Lower lobe of right lung (tissue), 2 donors: ENCODE data around the gene WDR1. TPM values are rescaled to one million over a fixed set of nuclear protein-coding genes. Genes with fewer than 3 reads are reported as not detected.

Experiments used
- ATAC-seq, 2 donors: fragments of 200-7000 bp; cut with Tn5 transposase; one replicate each; pipeline ENCODE4 v1.9.1; 2020 to 2022; ENCODE audit warnings: mild to moderate bottlenecking in 2 of 2, moderate library complexity in 2 of 2
- DNase-seq: peaks from one replicate; pipeline ENCODE4 v3.0.0-alpha.2; 2020
- H3K27ac ChIP-seq: fragments of 200-600 bp; one replicate; pipeline ENCODE4 v1.8.0; 2022
- H3K27me3 ChIP-seq: fragments of 200-600 bp; one replicate; pipeline ENCODE4 v1.8.0; 2022; ENCODE audit warnings: low read depth
- H3K36me3 ChIP-seq: fragments of 200-600 bp; one replicate; pipeline ENCODE4 v1.8.0; 2022; ENCODE audit warnings: mild to moderate bottlenecking
- H3K4me1 ChIP-seq: fragments of 200-600 bp; one replicate; pipeline ENCODE4 v1.8.0; 2022
- H3K4me3 ChIP-seq: fragments of 200-600 bp; one replicate; pipeline ENCODE4 v1.8.0; 2022; ENCODE audit warnings: mild to moderate bottlenecking
- H3K9me3 ChIP-seq: fragments of 200-600 bp; one replicate; pipeline ENCODE4 v1.8.0; 2022
- CTCF ChIP-seq: fragments of 200-600 bp; IDR thresholded peaks from one replicate; pipeline ENCODE4 v1.8.0; 2022; ENCODE audit warnings: antibody characterized with exemption, mild to moderate bottlenecking
- intact Hi-C: fragments of 100-400 bp; cut with DNase I; formaldehyde crosslinking; loops from one replicate; pipeline ENCODE4 v1.11.0; 2022
- total RNA-seq: library from RNA; stranded (reverse); fragmentation: NEBNext Ultra II Directional; extraction: Animal tissue kit (Norgen Biotek cat#: 25700); gene quantifications from one replicate; pipeline ENCODE4 v1.2.1, GENCODE V29; 2021
- donor health status: DM: no; HTN: yes; CAD: no; lungs with severe emphysema.

WDR1 gene
- total RNA-seq, 1 donor from 2014 or later: 233 TPM

DNA sequence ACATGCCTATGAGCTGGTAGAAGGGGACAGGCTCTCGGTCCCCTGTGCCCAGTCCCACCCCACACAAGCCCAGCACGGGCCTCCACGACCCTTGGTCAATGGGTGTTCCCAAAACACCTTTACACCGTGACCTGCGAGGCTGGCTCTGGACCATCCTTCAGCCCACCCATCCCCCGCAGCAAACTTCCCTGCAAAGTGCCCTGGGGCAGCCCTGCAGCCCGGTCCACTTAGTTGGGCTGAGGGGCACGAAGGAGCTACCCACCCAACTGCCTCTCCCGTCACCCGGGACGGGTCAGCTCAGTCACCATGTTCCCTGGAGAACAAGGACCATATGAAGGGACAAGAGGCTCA is 23.4 kb downstream of the WDR1 start:
- H3K27ac ChIP-seq: peak overlapping the region; percentile 78

DNA sequence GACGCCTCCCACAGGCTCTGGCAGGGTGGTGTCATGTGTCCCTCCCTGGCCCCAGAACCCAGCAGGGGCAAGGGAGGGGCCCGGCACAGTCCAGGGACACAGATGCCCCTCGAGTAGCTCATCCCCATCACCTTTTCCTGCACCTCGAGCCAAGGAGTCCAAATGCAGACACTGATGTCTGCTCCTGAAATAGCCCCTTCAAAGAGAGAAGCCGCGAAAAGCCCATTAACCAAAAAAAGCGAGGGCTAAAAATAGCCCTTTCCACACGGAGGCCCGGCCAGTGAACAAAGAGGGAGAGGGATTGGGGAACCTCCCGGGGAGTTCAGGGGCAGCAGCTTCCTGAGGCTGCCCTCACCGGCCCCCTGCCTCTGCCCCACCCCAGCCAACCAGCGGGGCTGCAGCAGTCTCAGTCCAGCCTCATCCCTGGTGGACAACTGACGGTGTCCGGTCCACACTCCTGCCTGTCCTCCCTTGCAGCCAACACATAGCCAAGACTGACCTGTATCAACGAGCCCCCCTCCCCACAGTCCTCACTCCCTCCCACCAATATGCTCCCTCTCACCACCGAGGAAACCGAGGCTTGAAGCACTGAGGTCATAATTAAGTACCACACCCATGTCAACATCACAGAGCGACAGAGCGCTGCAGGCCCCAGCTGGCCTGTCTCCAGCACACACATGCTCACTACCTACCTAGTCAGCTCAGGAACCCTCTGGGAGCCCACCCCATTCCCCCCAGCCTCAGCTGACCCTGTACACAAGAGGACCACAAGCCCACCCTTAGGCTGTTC is 23.9 kb downstream of the WDR1 start:
- H3K4me3 ChIP-seq: no peak overlapping the region
- intact Hi-C loops: no loop called here
- H3K27me3 ChIP-seq: no peaks in the 10 kb centered on the region
- H3K27ac ChIP-seq: peak overlapping the region; percentile 78
- no peak for TF ChIP-seq CTCF
- peak; percentile 7 to 31 for ATAC-seq
- no peaks in the 10 kb centered on the region for H3K9me3 ChIP-seq
- peaks cover 93% of the 10 kb centered on the region for H3K36me3 ChIP-seq
- peaks cover 64% of the 10 kb centered on the region for H3K4me1 ChIP-seq
- peak; percentile 53 for DNase-seq

More for the DNA sequence above, 23.4 kb downstream of the WDR1 start:
- no peak for ATAC-seq
- peaks cover 64% of the 10 kb centered on the region for H3K4me1 ChIP-seq
- no peak for TF ChIP-seq CTCF
- no peaks in the 10 kb centered on the region for H3K9me3 ChIP-seq
- H3K27me3 ChIP-seq: no peaks in the 10 kb centered on the region
- H3K4me3 ChIP-seq: no peak overlapping the region
- intact Hi-C loops: no loop called here
- H3K36me3 ChIP-seq: peaks cover 93% of the 10 kb centered on the region
- DNase-seq: no peak

DNA sequence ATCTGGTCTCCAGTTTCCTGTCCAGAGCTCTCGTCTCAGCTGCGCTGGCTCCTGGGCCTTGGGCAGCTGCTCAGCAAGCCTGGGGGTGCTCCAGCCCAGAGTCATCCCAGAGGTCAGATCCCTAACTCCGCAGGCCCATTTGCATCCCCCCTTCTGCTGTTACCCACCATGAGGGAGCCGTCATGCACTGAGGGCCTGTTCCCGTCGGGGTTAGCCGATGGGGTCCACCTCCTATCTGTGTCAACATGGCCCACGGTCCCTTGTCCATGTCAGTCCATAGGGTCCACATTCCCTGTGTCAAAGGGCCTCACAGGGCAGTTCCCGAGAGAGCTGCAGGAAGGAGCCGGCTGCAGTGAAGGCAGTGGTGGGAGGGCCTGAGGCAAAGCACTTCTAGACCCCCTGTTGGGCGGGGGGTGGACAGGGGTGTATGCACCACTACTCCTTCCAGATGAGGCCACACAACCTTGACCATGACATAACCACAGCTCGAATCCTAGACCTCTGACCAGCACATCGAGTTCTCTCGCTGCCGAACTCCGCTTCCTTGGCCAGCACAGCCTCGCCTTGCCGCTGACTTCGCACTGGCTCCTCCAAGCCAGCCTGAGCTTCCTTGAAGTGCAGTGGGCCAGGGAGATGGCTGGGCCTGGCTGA is 24.9 kb downstream of the WDR1 start:
- Histone ChIP-seq H3K4me1 (peaks cover 55% of the 10 kb centered on the region), H3K4me3 (no peak overlapping the region), H3K9me3 (no peaks in the 10 kb centered on the region), H3K27me3 (no peaks in the 10 kb centered on the region), H3K36me3 (peaks cover 93% of the 10 kb centered on the region), H3K27ac (no peak overlapping the region)
- ATAC-seq (no peak), DNase-seq (peak; percentile 44)
- intact Hi-C loops: no loop called here
- no peak for TF ChIP-seq CTCF

DNA sequence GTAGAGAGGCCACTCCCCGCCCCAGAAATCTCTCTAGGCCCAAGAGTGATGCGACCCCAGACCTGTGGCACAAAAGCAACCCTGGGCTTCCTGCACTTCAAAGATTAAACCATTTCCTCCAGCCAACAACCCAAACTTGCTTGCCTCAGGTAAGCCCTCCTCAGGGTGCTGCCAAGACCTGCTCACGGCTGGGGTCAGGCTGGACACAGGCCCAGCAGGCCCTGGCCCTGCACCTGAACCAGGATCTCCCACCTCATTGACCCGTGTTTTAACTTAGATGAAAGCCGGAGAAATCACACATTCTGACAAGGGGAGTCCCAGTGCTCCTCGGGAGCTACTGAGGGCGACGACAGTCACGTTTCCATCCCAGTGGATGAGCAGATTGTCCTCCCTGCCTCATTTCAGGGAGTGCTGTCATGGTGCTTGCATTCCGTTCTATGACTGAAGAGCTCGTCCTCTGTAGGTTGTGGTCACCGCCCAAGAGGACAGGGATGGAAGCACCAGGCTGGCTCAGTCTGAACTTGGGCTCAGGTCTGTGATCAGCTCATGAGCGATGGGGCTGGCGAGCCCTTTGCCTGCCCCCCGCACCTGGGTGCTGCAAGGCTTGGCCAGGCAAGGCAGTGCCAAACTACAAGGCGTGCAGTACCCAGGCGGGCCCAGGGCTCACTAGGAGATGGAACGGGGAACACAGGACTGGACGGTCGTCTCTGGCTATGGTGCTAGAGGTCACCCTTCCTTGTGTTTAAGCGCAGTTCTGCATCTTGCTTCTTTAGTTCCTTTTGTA is 25.9 kb downstream of the WDR1 start:
- H3K4me3 ChIP-seq: no peak overlapping the region
- peaks cover 93% of the 10 kb centered on the region for H3K36me3 ChIP-seq
- H3K4me1 ChIP-seq: peaks cover 45% of the 10 kb centered on the region
- H3K9me3 ChIP-seq: no peaks in the 10 kb centered on the region
- no peaks in the 10 kb centered on the region for H3K27me3 ChIP-seq
- TF ChIP-seq CTCF: no peak
- no peak for ATAC-seq
- DNase-seq: peak; percentile 39
- H3K27ac ChIP-seq: no peak overlapping the region
- intact Hi-C loops: no loop called here

- intact Hi-C loops: no loop called here
- H3K36me3 ChIP-seq: peaks cover 93% of the 10 kb centered on the region
- peak in 1 of 2 donors; percentile 9 for ATAC-seq
These were observed 27.3 kb downstream of the WDR1 start for GRCh38 chr4:10089346-10089745.

More at GRCh38 chr4:10089346-10089745, 27.3 kb downstream of the WDR1 start:
- H3K4me3 ChIP-seq: no peak overlapping the region
- peak; percentile 55 for DNase-seq
- H3K4me1 ChIP-seq: peaks cover 32% of the 10 kb centered on the region
- no peaks in the 10 kb centered on the region for H3K9me3 ChIP-seq
- H3K27ac ChIP-seq: no peak overlapping the region
- peak; percentile 61 for TF ChIP-seq CTCF
- no peaks in the 10 kb centered on the region for H3K27me3 ChIP-seq
